ENCODE data around the gene RIT2.

- no peak for TF ChIP-seq CTCF (IDR thresholded peaks at IDR 0.05; ENCODE audit: low read length)
- no peak for TF ChIP-seq EZH2 (IDR thresholded peaks at IDR 0.05; ENCODE audit: borderline replicate concordance, low read length)
These were observed 194.2 kb downstream of the RIT2 start for GRCh38 chr18:42921226-42921737.

Measured in OCI-LY1 (cell line).